ACC112 (cell line): ENCODE measurements around the gene GATC.

ENCODE experiments used
- H2AFZ ChIP-seq: fragments of 200-600 bp; sonication (generic); one replicate; pipeline ENCODE4 v1.6.0; 2017; ENCODE audit warnings: antibody characterized with exemption, low read length; ENCODE audit not compliant: unreplicated experiment
- H3K27ac ChIP-seq: fragments of 200-600 bp; sonication (generic); 2 replicates; pipeline ENCODE4 v1.5.1; 2014; ENCODE audit warnings: low read depth, mild to moderate bottlenecking, antibody characterized with exemption, low read length, moderate library complexity
- H3K27me3 ChIP-seq: fragments of 200-600 bp; sonication (generic); 2 replicates; pipeline ENCODE4 v1.6.1; 2014; ENCODE audit warnings: mild to moderate bottlenecking, antibody characterized with exemption, low read length, moderate library complexity, mixed read lengths; ENCODE audit not compliant: insufficient read depth
- H3K36me3 ChIP-seq: fragments of 200-600 bp; sonication (generic); 2 replicates; pipeline ENCODE4 v1.6.1; 2016; ENCODE audit warnings: mild to moderate bottlenecking, antibody characterized with exemption, low read length, moderate library complexity, mixed read lengths; ENCODE audit not compliant: insufficient read depth
- H3K4me1 ChIP-seq: fragments of 200-600 bp; sonication (generic); one replicate; pipeline ENCODE4 v1.6.1; 2016; ENCODE audit warnings: low read length, mixed read lengths; ENCODE audit not compliant: insufficient read depth, unreplicated experiment, control insufficient read depth
- H3K4me3 ChIP-seq: fragments of 200-600 bp; sonication (generic); 2 replicates; pipeline ENCODE4 v1.5.1; 2014; ENCODE audit warnings: mild to moderate bottlenecking, low read depth, low read length
- H3K79me2 ChIP-seq: fragments of 200-600 bp; sonication (generic); one replicate; pipeline ENCODE4 v1.6.0; 2016; ENCODE audit warnings: low read length; ENCODE audit not compliant: control insufficient read depth, unreplicated experiment, insufficient read depth

Gene GATC

DNA sequence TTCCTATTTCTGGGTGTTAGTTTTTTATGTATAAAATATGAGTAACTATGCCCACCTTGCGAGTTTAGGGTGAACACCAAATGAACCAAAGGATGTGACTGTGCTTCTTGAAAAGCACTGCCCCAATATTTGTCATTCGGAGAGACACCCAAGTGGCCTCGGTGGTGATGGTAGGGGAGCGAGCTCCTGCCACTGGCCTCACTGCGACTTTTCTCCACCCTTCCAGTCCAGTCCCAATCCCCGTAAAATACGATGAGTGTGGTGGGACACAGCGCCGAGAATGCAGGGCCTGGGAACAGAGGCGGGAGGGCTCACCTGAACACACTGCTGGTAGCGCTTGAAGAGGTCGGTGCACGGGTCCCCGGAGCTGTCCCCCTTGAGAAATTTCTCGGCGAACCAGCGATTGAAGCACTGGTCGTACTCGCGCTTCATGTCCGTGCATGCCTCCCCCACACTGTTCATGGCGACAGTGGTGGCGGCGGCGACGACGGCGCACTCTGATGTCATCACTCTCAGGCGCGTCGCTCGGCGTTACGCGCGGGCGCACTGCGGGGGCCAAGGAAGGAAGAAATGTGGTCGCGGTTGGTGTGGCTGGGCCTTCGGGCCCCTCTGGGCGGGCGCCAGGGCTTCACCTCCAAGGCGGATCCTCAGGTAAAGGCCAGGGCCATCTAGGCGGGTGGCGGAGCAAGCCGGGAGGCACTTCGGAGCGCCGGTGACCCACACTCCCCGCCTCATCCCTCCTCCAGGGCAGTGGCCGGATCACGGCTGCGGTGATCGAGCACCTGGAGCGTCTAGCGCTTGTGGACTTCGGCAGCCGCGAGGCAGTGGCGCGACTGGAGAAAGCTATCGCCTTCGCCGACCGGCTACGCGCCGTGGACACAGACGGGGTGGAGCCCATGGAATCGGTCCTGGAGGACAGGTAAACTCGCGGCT, at the start of gene GATC, which contains the start of gene TRIAP1:
TSS of gene GATC (plus strand) at position 534 of the 933 bp plus-strand sequence. CDS start at position 571, 37 bp downstream.
TSS of gene TRIAP1 (minus strand) at position 474 of the 933 bp plus-strand sequence. CDS start at position 462, 12 bp downstream.
- peaks cover 11% of the 10 kb centered on the region for H3K36me3 ChIP-seq

GRCh38 chr12:120397824-120398540, 48.3 kb upstream of the GATC start:
- peaks cover 18% of the 10 kb centered on the region for H3K27me3 ChIP-seq
- no peak overlapping the region for H3K4me3 ChIP-seq
- H3K4me1 ChIP-seq: no peaks in the 10 kb centered on the region
- no peak overlapping the region for H3K27ac ChIP-seq
- no peak overlapping the region for H2AFZ ChIP-seq
- no peaks in the 10 kb centered on the region for H3K36me3 ChIP-seq
- no peaks in the 10 kb centered on the region for H3K79me2 ChIP-seq

More for the DNA sequence above, at the start of gene GATC, which contains the start of gene TRIAP1:
- Histone ChIP-seq H3K4me1 (peaks cover 11% of the 10 kb centered on the region), H3K79me2 (peaks cover 56% of the 10 kb centered on the region), H3K27me3 (no peaks in the 10 kb centered on the region), H2AFZ (peak within 1 kb of the TSS; percentile 45), H3K4me3 (peak within 1 kb of the TSS; percentile 85), H3K27ac (peak within 1 kb of the TSS; percentile 27; the same call in 1 of the 2 replicates)

- no peaks in the 10 kb centered on the region for H3K4me1 ChIP-seq
- H3K27me3 ChIP-seq: peaks cover 12% of the 10 kb centered on the region
- no peak overlapping the region for H3K27ac ChIP-seq
- no peaks in the 10 kb centered on the region for H3K36me3 ChIP-seq
- no peaks in the 10 kb centered on the region for H3K79me2 ChIP-seq
- H3K4me3 ChIP-seq: no peak overlapping the region
- H2AFZ ChIP-seq: no peak overlapping the region
Observed at GRCh38 chr12:120399531-120399930, 46.7 kb upstream of the GATC start.

- Histone ChIP-seq H3K4me3 (no peak overlapping the region), H2AFZ (peak overlapping the region; percentile 18), H3K36me3 (no peaks in the 10 kb centered on the region), H3K4me1 (no peaks in the 10 kb centered on the region), H3K27me3 (peaks cover 6% of the 10 kb centered on the region; the same call in 1 of the 2 replicates), H3K27ac (no peak overlapping the region), H3K79me2 (no peaks in the 10 kb centered on the region)
Observed at GRCh38 chr12:120402217-120402616, 44.0 kb upstream of the GATC start.

DNA sequence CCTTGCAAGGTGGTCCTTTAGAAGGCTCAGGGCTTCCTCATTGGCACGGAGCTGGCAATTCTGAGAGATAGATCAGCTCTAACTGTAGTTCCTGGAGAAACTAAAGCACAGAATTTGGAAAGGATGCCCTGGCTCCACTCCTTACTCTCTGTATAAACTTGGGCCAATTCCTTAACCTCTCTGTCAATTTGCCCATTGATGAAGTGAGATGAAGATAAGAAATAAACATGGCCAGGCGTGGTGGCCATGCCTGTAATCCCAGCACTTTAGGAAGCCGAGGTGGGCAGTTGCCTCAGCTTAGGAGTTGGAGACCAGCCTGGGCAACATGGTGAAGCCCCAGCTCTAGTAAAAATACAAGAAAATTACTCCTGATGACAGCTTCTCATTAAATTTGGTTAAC, 42.4 kb upstream of the GATC start:
- Histone ChIP-seq H3K27ac (no peak overlapping the region), H3K4me3 (no peak overlapping the region), H3K36me3 (no peaks in the 10 kb centered on the region), H3K79me2 (no peaks in the 10 kb centered on the region), H3K27me3 (peaks cover 6% of the 10 kb centered on the region; the same call in 1 of the 2 replicates), H2AFZ (no peak overlapping the region), H3K4me1 (no peaks in the 10 kb centered on the region)

DNA sequence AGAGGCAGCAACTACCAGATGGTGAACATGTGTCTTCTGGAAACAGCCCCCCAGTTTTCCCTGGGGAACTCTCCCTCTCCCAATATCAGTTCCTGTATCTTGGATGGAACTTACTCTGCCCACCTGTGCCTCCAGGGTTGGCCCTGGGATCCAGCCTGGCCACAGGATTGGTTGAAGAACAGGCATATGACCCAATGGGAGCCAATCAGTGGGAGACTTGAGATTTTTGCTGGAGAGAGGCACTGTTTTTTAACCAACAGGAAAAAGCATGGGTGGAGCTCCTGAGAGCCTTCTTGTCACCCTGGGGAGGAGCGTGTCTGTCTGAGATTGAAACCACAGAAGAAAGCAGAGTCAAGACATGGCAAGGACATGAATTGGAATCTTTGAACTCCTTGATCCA, 42.0 kb upstream of the GATC start:
- Histone ChIP-seq H3K36me3 (no peaks in the 10 kb centered on the region), H3K4me3 (no peak overlapping the region), H3K27ac (no peak overlapping the region)

GRCh38 chr12:120406069-120406468, 40.2 kb upstream of the GATC start:
- no peaks in the 10 kb centered on the region for H3K36me3 ChIP-seq
- no peak overlapping the region for H3K4me3 ChIP-seq
- H3K27ac ChIP-seq: no peak overlapping the region
- H3K79me2 ChIP-seq: no peaks in the 10 kb centered on the region
- H2AFZ ChIP-seq: no peak overlapping the region
- H3K4me1 ChIP-seq: no peaks in the 10 kb centered on the region
- H3K27me3 ChIP-seq: peaks cover 6% of the 10 kb centered on the region; the same call in 1 of the 2 replicates

More for the DNA sequence above, 42.0 kb upstream of the GATC start:
- H2AFZ ChIP-seq: no peak overlapping the region
- H3K4me1 ChIP-seq: no peaks in the 10 kb centered on the region
- no peaks in the 10 kb centered on the region for H3K79me2 ChIP-seq
- peaks cover 6% of the 10 kb centered on the region; the same call in 1 of the 2 replicates for H3K27me3 ChIP-seq

DNA sequence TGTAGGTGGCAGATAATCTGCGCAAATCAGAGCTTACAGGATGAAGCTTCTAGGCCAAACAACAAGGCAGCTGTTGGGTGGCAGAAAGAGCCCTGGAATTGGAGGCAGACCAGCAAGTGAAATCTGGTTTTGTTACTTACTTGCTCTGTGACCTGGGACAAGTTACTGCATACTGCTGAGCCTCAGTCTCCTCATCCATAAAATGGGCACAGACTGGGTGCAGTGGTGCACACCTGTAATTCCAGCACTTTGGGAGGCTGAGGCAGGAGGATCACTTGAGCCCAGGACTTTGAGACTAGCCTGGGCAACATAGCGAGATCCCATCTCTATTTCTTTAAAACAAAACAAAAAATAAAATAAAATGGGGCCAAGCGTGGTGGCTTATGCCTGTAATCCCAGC, 39.7 kb upstream of the GATC start:
- Histone ChIP-seq H3K4me3 (no peak overlapping the region), H2AFZ (no peak overlapping the region), H3K4me1 (no peaks in the 10 kb centered on the region), H3K36me3 (no peaks in the 10 kb centered on the region), H3K27me3 (peaks cover 6% of the 10 kb centered on the region; the same call in 1 of the 2 replicates), H3K27ac (no peak overlapping the region), H3K79me2 (no peaks in the 10 kb centered on the region)

DNA sequence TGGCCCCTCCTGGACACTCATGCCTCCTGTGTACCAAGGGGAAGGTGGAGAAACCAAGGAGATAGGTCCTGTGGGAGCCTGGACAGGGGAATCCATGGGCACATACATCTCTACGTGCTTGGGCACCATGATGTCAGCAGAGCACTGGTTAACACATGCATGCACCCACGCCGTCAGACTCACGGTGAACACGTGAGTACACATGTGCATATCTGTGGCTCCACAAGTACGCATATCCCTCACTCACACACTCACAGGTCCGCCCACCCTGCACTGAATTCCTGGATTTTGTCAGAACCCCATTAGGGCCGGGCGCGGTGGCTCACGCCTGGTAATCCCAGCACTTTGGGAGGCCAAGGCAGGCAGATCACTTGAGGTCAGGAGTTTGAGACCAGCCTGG, 37.5 kb upstream of the GATC start:
- Histone ChIP-seq H3K27ac (no peak overlapping the region), H3K4me1 (no peaks in the 10 kb centered on the region), H3K36me3 (no peaks in the 10 kb centered on the region), H3K79me2 (no peaks in the 10 kb centered on the region), H2AFZ (no peak overlapping the region), H3K27me3 (peaks cover 6% of the 10 kb centered on the region; the same call in 1 of the 2 replicates), H3K4me3 (no peak overlapping the region)

- H3K27me3 ChIP-seq: no peaks in the 10 kb centered on the region
- H3K36me3 ChIP-seq: no peaks in the 10 kb centered on the region
- H3K79me2 ChIP-seq: no peaks in the 10 kb centered on the region
- no peak overlapping the region for H3K27ac ChIP-seq
- H3K4me3 ChIP-seq: no peak overlapping the region
- no peaks in the 10 kb centered on the region for H3K4me1 ChIP-seq
- H2AFZ ChIP-seq: no peak overlapping the region
Observed at GRCh38 chr12:120412421-120412820, 33.8 kb upstream of the GATC start.
